K562 (cell line): Measurements from ENCODE around the gene CHD2. TPM values are rescaled to one million over a fixed set of nuclear protein-coding genes. Genes with fewer than 3 reads are reported as not detected.

Experiments
- ATAC-seq: fragments of 200-7000 bp; cut with Tn5 transposase; 3 replicates; pipeline ENCODE4 v1.9.1; 2020; ENCODE audit warnings: moderate library complexity
- BruUV-seq: library from RNA; stranded (reverse); fragments of 400-500 nt; replicated peaks from 2 replicates; lab custom pipeline; 2021; lab: Mats Ljungman, UMichigan
- CTCF ChIA-PET: fragments of 300-600 bp; formaldehyde crosslinking; extraction: SDS; loops from one replicate; lab custom pipeline; 2021; ENCODE audit warnings: low intra/inter-chr PET ratio; lab: Yijun Ruan, JAX
- POLR2A ChIA-PET: fragments of 300-600, 350-650 bp; sonication (Branson Sonifier 250); formaldehyde crosslinking; extraction: SDS; loops from one replicate; lab custom pipeline; 2021; ENCODE audit warnings: antibody characterized with exemption, inconsistent platforms; lab: Yijun Ruan, JAX
- DNase-seq, 4 experiments: peaks; one replicate each; pipeline versions ENCODE4 v3.0.0 to v3.0.0-alpha.2; 2011 to 2018; ENCODE audit warnings: low spot score in 3 of 4, mixed read lengths in 3 of 4; ENCODE audit errors: extremely low read depth in 1 of 4
- FAIRE-seq: peaks from 2 replicates; lab custom pipeline; 2011; peaks lifted over from hg19 to GRCh38; lab: Jason Lieb, UNC
- H2AFZ ChIP-seq: 2 replicates; pipeline ENCODE4 v1.6.0; 2011; ENCODE audit warnings: low read depth, low read length, control low read depth, inconsistent platforms
- H3K27ac ChIP-seq: fragments of 200-600 bp; 3 replicates; pipeline ENCODE4 v1.8.0; 2011; ENCODE audit warnings: low read depth, mild to moderate bottlenecking, control low read depth, inconsistent platforms, low read length, moderate library complexity, mixed read lengths; ENCODE audit errors: extremely low read depth
- H3K27me3 ChIP-seq, 2 experiments: fragments of 300-600 bp in 1 of 2; 2 replicates in 1 of 2; 3 replicates in 1 of 2; pipeline versions ENCODE4 v1.6.0 to v1.8.0; 2011; ENCODE audit warnings: inconsistent platforms in 2 of 2, low read length in 2 of 2, mild to moderate bottlenecking in 1 of 2, mixed read lengths in 1 of 2, moderate library complexity in 1 of 2; ENCODE audit not compliant: control insufficient read depth in 2 of 2, insufficient read depth in 2 of 2
- H3K36me3 ChIP-seq: fragments of 300-600 bp; 3 replicates; pipeline ENCODE4 v1.8.0; 2011; ENCODE audit warnings: mild to moderate bottlenecking, low read length, inconsistent platforms; ENCODE audit not compliant: control insufficient read depth, insufficient read depth
- H3K4me1 ChIP-seq, 2 experiments: fragments of 200-600 bp in 1 of 2; replicated peaks in 1 of 2; 2 replicates in 1 of 2; 3 replicates in 1 of 2; pipeline versions ENCODE4 v1.5.1 to v1.8.0; 2011; ENCODE audit warnings: inconsistent platforms in 2 of 2, low read length in 2 of 2, mild to moderate bottlenecking in 1 of 2, mixed read lengths in 1 of 2, moderate library complexity in 1 of 2; ENCODE audit not compliant: control insufficient read depth in 2 of 2, insufficient read depth in 2 of 2
- H3K4me2 ChIP-seq: 2 replicates; pipeline ENCODE4 v1.6.1; 2011; ENCODE audit warnings: low read length, control low read depth, inconsistent platforms, mixed read lengths; ENCODE audit not compliant: insufficient read depth
- H3K4me3 ChIP-seq: fragments of 200-600 bp; sonication (generic), shearing (Covaris generic); 2 replicates; pipeline ENCODE4 v1.5.1; 2016; ENCODE audit warnings: control low read depth, inconsistent platforms
- H3K79me2 ChIP-seq: fragments of 200-600 bp; 3 replicates; pipeline ENCODE4 v1.8.0; 2011; ENCODE audit warnings: low read length, inconsistent platforms; ENCODE audit not compliant: control insufficient read depth, insufficient read depth
- H3K9ac ChIP-seq, 2 experiments: 2 replicates each; pipeline versions ENCODE4 v1.6.0 to v1.6.1; 2011; ENCODE audit warnings: low read depth in 2 of 2, low read length in 2 of 2, control low read depth in 1 of 2, inconsistent platforms in 1 of 2, mild to moderate bottlenecking in 1 of 2, mixed read lengths in 1 of 2; ENCODE audit not compliant: insufficient read depth in 1 of 2
- H3K9me1 ChIP-seq: one replicate; pipeline ENCODE4 v1.6.0; 2011; ENCODE audit warnings: inconsistent platforms, mild to moderate bottlenecking, low read length, moderate library complexity; ENCODE audit not compliant: control insufficient read depth, insufficient read depth
- H3K9me3 ChIP-seq: replicated peaks from 2 replicates; pipeline ENCODE4 v1.5.1; 2011; ENCODE audit warnings: low read depth, low read length, inconsistent platforms; ENCODE audit not compliant: control insufficient read depth, insufficient read depth
- H4K20me1 ChIP-seq: replicated peaks from 2 replicates; pipeline ENCODE4 v1.6.1; 2011; ENCODE audit warnings: low read length, inconsistent platforms, mixed read lengths; ENCODE audit not compliant: control insufficient read depth, insufficient read depth
- CUX1 ChIP-seq: fragments of 200-800 bp; sonication (Bioruptor generic); IDR thresholded peaks from 2 replicates; pipeline ENCODE4 v1.6.1; 2016; ENCODE audit warnings: missing genetic modification characterization, missing compliant biosample characterization
- ELF2 ChIP-seq: fragments of 250-450 bp; sonication (Bioruptor Pico); IDR thresholded peaks from 2 replicates; pipeline ENCODE4 v1.5.0; 2021; ENCODE audit warnings: mild to moderate bottlenecking
- ELK1 ChIP-seq: sonication (generic); formaldehyde crosslinking; IDR thresholded peaks from 2 replicates; pipeline ENCODE4 v1.8.1; 2022; ENCODE audit warnings: missing genetic modification reagents
- FOSL1 ChIP-seq: fragments of 200-800 bp; sonication (Bioruptor generic); conservative IDR thresholded peaks from 2 replicates; pipeline ENCODE4 v1.6.1; 2016; ENCODE audit warnings: missing genetic modification characterization, missing compliant biosample characterization
- HDAC1 ChIP-seq, 2 experiments: fragments of 450-650 bp; IDR thresholded peaks; 2 replicates each; pipeline ENCODE4 v1.6.1; 2016 to 2017; ENCODE audit warnings: inconsistent platforms in 1 of 2, mild to moderate bottlenecking in 1 of 2, moderate library complexity in 1 of 2
- MCM3 ChIP-seq: fragments of 450-650 bp; IDR thresholded peaks from 2 replicates; pipeline ENCODE4 v1.6.1; 2016
- NCOR1 ChIP-seq: fragments of 450-650 bp; IDR thresholded peaks from 2 replicates; pipeline ENCODE4 v1.6.1; 2016; ENCODE audit warnings: mild to moderate bottlenecking, moderate library complexity
- PCBP2 ChIP-seq: fragments of 200-400 bp; formaldehyde crosslinking; IDR thresholded peaks from 2 replicates; pipeline ENCODE4 v1.6.1; 2018; ENCODE audit warnings: low read length, low read depth, mild to moderate bottlenecking, moderate library complexity; ENCODE audit not compliant: poor library complexity, severe bottlenecking
- POLR2A ChIP-seq: fragments of 450-650 bp; conservative IDR thresholded peaks from 2 replicates; pipeline ENCODE4 v1.6.1; 2016
- RFX7 ChIP-seq: fragments of 250-450 bp; sonication (Bioruptor Pico); IDR thresholded peaks from 2 replicates; pipeline ENCODE4 v1.5.1; 2021; ENCODE audit warnings: mild to moderate bottlenecking
- SAFB2 ChIP-seq: fragments of 200-400 bp; formaldehyde crosslinking; IDR thresholded peaks from 2 replicates; pipeline ENCODE4 v1.6.1; 2018; ENCODE audit warnings: borderline replicate concordance, low read length, low read depth, moderate library complexity; ENCODE audit not compliant: severe bottlenecking
- SREBF1 ChIP-seq: fragments of 150-350 bp; IDR thresholded peaks from 2 replicates; pipeline ENCODE4 v1.6.1; 2014; ENCODE audit warnings: antibody characterized with exemption, low read depth, low read length, borderline replicate concordance
- STAT5A ChIP-seq: IDR thresholded peaks from 2 replicates; pipeline ENCODE4 v1.6.1; 2012; ENCODE audit warnings: low read length, inconsistent platforms, borderline replicate concordance
- TEAD2 ChIP-seq: fragments of 450-650 bp; IDR thresholded peaks from 2 replicates; pipeline ENCODE4 v1.6.1; 2016; ENCODE audit warnings: missing genetic modification characterization, control low read depth, missing compliant biosample characterization
- ZC3H11A ChIP-seq: IDR thresholded peaks from 2 replicates; pipeline ENCODE4 v1.6.1; 2012; ENCODE audit warnings: low read depth, low read length, improper control_type of control experiment
- ZNF197 ChIP-seq: fragments of 200-800 bp; sonication (Bioruptor generic); IDR thresholded peaks from 2 replicates; pipeline ENCODE4 v1.6.1; 2016; ENCODE audit warnings: low read depth, missing genetic modification characterization, missing compliant biosample characterization
- ZNF79 ChIP-seq: fragments of 250-450 bp; sonication (Bioruptor Pico); IDR thresholded peaks from 2 replicates; pipeline ENCODE4 v1.4.0; 2020; ENCODE audit warnings: low read depth, mild to moderate bottlenecking, moderate library complexity
- WGBS: fragments of 100-300 bp; shearing (Covaris generic); methylation state at CpG from one replicate; pipeline ENCODE4 v1.1.6; 2016; ENCODE audit warnings: low coverage, mixed read lengths; ENCODE audit not compliant: insufficient coverage; ENCODE audit errors: missing lambda C conversion rate; 5-methylcytosine and 5-hydroxymethylcytosine counted together
- in situ Hi-C: fragments of 300-500 bp; cut with MboI; formaldehyde crosslinking; loops from 4 replicates; pipeline ENCODE4 v1.15.0; 2018; ENCODE audit warnings: inconsistent platforms, mixed read lengths
- intact Hi-C: fragments of 100-400 bp; cut with micrococcal nuclease; formaldehyde crosslinking; loops from 2 replicates; pipeline ENCODE4 v1.14.2; 2022
- polyA plus RNA-seq, 8 experiments: library from polyadenylated mRNA; depleted of rRNA in 4 of 8; stranded (reverse) in 5 of 8; unstranded in 3 of 8; fragments of >200 nt; fragmentation: Nextera tagmentation in 2 of 8; fragmentation: Illumina TruSeq in 1 of 8; extraction: Ambion mirVana in 2 of 8; extraction: Trizol in 1 of 8; gene quantifications; 2 replicates each; pipeline versions ENCODE4 v1.2.1 to v1.2.3, GENCODE V29; 2011 to 2014; ENCODE audit warnings: inconsistent platforms in 1 of 8, missing spikeins in 1 of 8
- total RNA-seq, 7 experiments: library from RNA; depleted of rRNA in 6 of 7; stranded (reverse); fragments of >200 nt in 6 of 7; fragmentation: Illumina TruSeq in 2 of 7; extraction: Trizol in 2 of 7; gene quantifications; 2 replicates each; pipeline versions ENCODE4 v1.2.1 to v1.2.3, GENCODE V29; 2011 to 2021; ENCODE audit warnings: low replicate concordance in 1 of 7

Gene CHD2
- total and polyA plus RNA-seq, 9 of the 15 experiments (the other 6 are each of a cell fraction or from before 2014, with no cell fraction given), result 38.9 to 70.8 (median 56.2) TPM

- BruUV-seq, result no TSS peak
- no peaks in the 10 kb centered on the region for H3K79me2 ChIP-seq
- peaks cover 10 to 26% of the 10 kb centered on the region in 2 experiments; a peak in 4 of 5 replicates for H3K4me1 ChIP-seq
- H2AFZ ChIP-seq, result peak overlapping the region; percentile 91
- H3K9ac ChIP-seq, result peak overlapping the region in 1 of 2 experiments; percentile 14; a peak in 1 of 4 replicates
- H3K9me3 ChIP-seq, result no peaks in the 10 kb centered on the region
- intact Hi-C loops, result loop anchor here (2.0 to 10.0 kb wide), 2 partner anchors 17 to 241 kb away; no protein-coding TSS in a partner anchor
- H3K4me2 ChIP-seq, result peak overlapping the region; percentile 66
- in situ Hi-C loops, result loop anchor here (5.0 to 25.0 kb wide), 2 partner anchors 1086 to 1276 kb away; no protein-coding TSS in a partner anchor
- H3K27me3 ChIP-seq, result peaks cover 9 to 36% of the 10 kb centered on the region in 2 experiments
- ATAC-seq (peak; percentile 83), FAIRE-seq (peak; percentile 93), DNase-seq (peak; percentile 62 to 77 (median 74))
- no peak overlapping the region for H3K27ac ChIP-seq
- ChIA-PET CTCF (no interaction called here), POLR2A (interaction anchor here (1.5 kb wide), 1 partner anchor 302 kb away, joined by 3 read pairs; no protein-coding TSS in a partner anchor)
- H3K9me1 ChIP-seq, result peaks cover 5% of the 10 kb centered on the region
- no peak overlapping the region for H3K4me3 ChIP-seq
- no peaks in the 10 kb centered on the region for H3K36me3 ChIP-seq
- H4K20me1 ChIP-seq, result no peaks in the 10 kb centered on the region; the same call in 1 of the 2 replicates
- 28% methylated on average over 32 of the region's 32 CpGs for WGBS
- TF ChIP-seq STAT5A, result no peak
- TF ChIP-seq HDAC1 (IDR thresholded peaks at IDR 0.05), result no peak
- TF ChIP-seq ELF2 (CRISPR knock-in tag), result no peak
- TF ChIP-seq PCBP2, result no peak
- no peak for TF ChIP-seq CUX1 (CRISPR knock-in tag)
- no peak for TF ChIP-seq ELK1 (CRISPR knock-in tag)
- TF ChIP-seq RFX7 (CRISPR knock-in tag), result no peak
- no peak for TF ChIP-seq POLR2A
- TF ChIP-seq TEAD2 (tag), result no peak
- TF ChIP-seq MCM3, result no peak
- no peak for TF ChIP-seq NCOR1
- TF ChIP-seq ZNF79 (CRISPR knock-in tag), result no peak
- no peak for TF ChIP-seq FOSL1 (tag)
- no peak for TF ChIP-seq ZNF197 (CRISPR knock-in tag)
- TF ChIP-seq ZC3H11A, result no peak
- no peak for TF ChIP-seq SAFB2
- TF ChIP-seq SREBF1, result no peak
Observed at GRCh38 chr15:93035953-93036810, 136.1 kb downstream of the CHD2 start.
